Fibroblast of lung (primary cell): ENCODE measurements around the gene C11orf65.

Source experiments
- CTCF ChIP-seq, 2 donors: IDR thresholded peaks in 1 of 2; conservative IDR thresholded peaks in 1 of 2; 1 replicate in 1 of 2; 2 replicates in 1 of 2; pipeline ENCODE4 v1.5.1; 2011 to 2012; ENCODE audit warnings: low read length in 2 of 2, control low read depth in 1 of 2, inconsistent platforms in 1 of 2, low read depth in 1 of 2, mild to moderate bottlenecking in 1 of 2
- EZH2 ChIP-seq: IDR thresholded peaks from 2 replicates; pipeline ENCODE4 v1.5.1; 2012; ENCODE audit warnings: low read length, control low read depth, mild to moderate bottlenecking; ENCODE audit errors: missing control alignments

- TF ChIP-seq CTCF (conservative IDR thresholded peaks at IDR 0.05 in 1 of 2, IDR thresholded peaks at IDR 0.05 in 1 of 2; ENCODE audit: low read depth in 1 of 2, low read length in 2 of 2) (no peak), EZH2 (no peak)
These were observed 61.6 kb downstream of the C11orf65 start for GRCh38 chr11:108405706-108406105.
